Colonic mucosa (tissue), 4 donors: ENCODE results near the gene CROCC2. TPM values are rescaled to one million over a fixed set of nuclear protein-coding genes. Genes with fewer than 3 reads are reported as not detected.
A peak's percentile ranks its signal among the peaks of the same experiment; 100 is the strongest.

ENCODE experiments used
- DNase-seq: peaks from one replicate; pipeline ENCODE4 v3.0.0-alpha.2; 2020
- H3K27ac ChIP-seq: fragments of 200-600 bp; one replicate; pipeline ENCODE4 v1.8.0; 2021
- H3K27me3 ChIP-seq: fragments of 200-600 bp; one replicate; pipeline ENCODE4 v1.8.0; 2021
- H3K36me3 ChIP-seq: fragments of 200-600 bp; one replicate; pipeline ENCODE4 v1.8.0; 2021
- H3K4me1 ChIP-seq: fragments of 200-600 bp; one replicate; pipeline ENCODE4 v1.8.0; 2021; ENCODE audit warnings: mild to moderate bottlenecking
- H3K4me3 ChIP-seq: fragments of 200-600 bp; one replicate; pipeline ENCODE4 v1.8.0; 2021
- H3K9ac ChIP-seq, 2 donors: one replicate each; pipeline ENCODE4 v1.7.0; 2013; ENCODE audit warnings: control low read depth in 2 of 2, low read depth in 2 of 2, low read length in 2 of 2
- H3K9me3 ChIP-seq: fragments of 200-600 bp; one replicate; pipeline ENCODE4 v1.8.0; 2021
- CTCF ChIP-seq: fragments of 200-600 bp; IDR thresholded peaks from one replicate; pipeline ENCODE4 v1.8.0; 2022; ENCODE audit warnings: antibody characterized with exemption, mild to moderate bottlenecking
- intact Hi-C: fragments of 100-400 bp; cut with DNase I; formaldehyde crosslinking; loops from one replicate; pipeline ENCODE4 v1.14.1; 2022
- total RNA-seq, 2 donors: library from RNA; stranded (reverse); fragmentation: NEBNext Ultra II Directional in 1 of 2; extraction: Animal tissue kit (Norgen Biotek cat#: 25700) in 1 of 2; gene quantifications; one replicate each; pipeline ENCODE4 v1.2.1, GENCODE V29; 2021
- donor health status: healthy.
- donor health status: DM: no; HTN: no; CAD: no.
- donor health status: DM: no; HTN: no; CAD: no.

CROCC2 gene
- total RNA-seq, 2 donors from 2014 or later = 0.05 TPM; not detected in 1

- no peak for TF ChIP-seq CTCF
- no peaks in the 10 kb centered on the region for H3K9me3 ChIP-seq
- no peak overlapping the region for H3K27ac ChIP-seq
- no peak overlapping the region for H3K9ac ChIP-seq
- no peaks in the 10 kb centered on the region for H3K4me1 ChIP-seq
- intact Hi-C loops = no loop called here
- no peaks in the 10 kb centered on the region for H3K27me3 ChIP-seq
- H3K36me3 ChIP-seq = no peaks in the 10 kb centered on the region
- no peak for DNase-seq
- H3K4me3 ChIP-seq = no peak overlapping the region
These were observed 16.3 kb downstream of the CROCC2 start for GRCh38 chr2:240922245-240922981.

- H3K9ac ChIP-seq = no peak overlapping the region
- no peaks in the 10 kb centered on the region for H3K4me1 ChIP-seq
- no peaks in the 10 kb centered on the region for H3K27me3 ChIP-seq
- peak; percentile 18 for DNase-seq
- TF ChIP-seq CTCF = no peak
- H3K27ac ChIP-seq = no peak overlapping the region
- no peaks in the 10 kb centered on the region for H3K36me3 ChIP-seq
- H3K4me3 ChIP-seq = no peak overlapping the region
- H3K9me3 ChIP-seq = no peaks in the 10 kb centered on the region
- intact Hi-C loops = no loop called here
These were observed 16.9 kb downstream of the CROCC2 start for GRCh38 chr2:240922982-240923537.

- no peaks in the 10 kb centered on the region for H3K27me3 ChIP-seq
- intact Hi-C loops = no loop called here
- DNase-seq = peak; percentile 14
- H3K36me3 ChIP-seq = no peaks in the 10 kb centered on the region
- no peak overlapping the region for H3K9ac ChIP-seq
- no peak overlapping the region for H3K27ac ChIP-seq
- no peak overlapping the region for H3K4me3 ChIP-seq
- H3K9me3 ChIP-seq = no peaks in the 10 kb centered on the region
- TF ChIP-seq CTCF = no peak
- H3K4me1 ChIP-seq = no peaks in the 10 kb centered on the region
These were observed 19.0 kb downstream of the CROCC2 start for GRCh38 chr2:240925191-240925567.

GRCh38 chr2:240925568-240926515, 19.7 kb downstream of the CROCC2 start:
- no peaks in the 10 kb centered on the region for H3K36me3 ChIP-seq
- intact Hi-C loops = no loop called here
- H3K27me3 ChIP-seq = no peaks in the 10 kb centered on the region
- no peak overlapping the region for H3K9ac ChIP-seq
- no peaks in the 10 kb centered on the region for H3K4me1 ChIP-seq
- no peak overlapping the region for H3K4me3 ChIP-seq
- DNase-seq = peak; percentile 18
- TF ChIP-seq CTCF = no peak
- no peaks in the 10 kb centered on the region for H3K9me3 ChIP-seq
- H3K27ac ChIP-seq = no peak overlapping the region

- intact Hi-C loops = no loop called here
- no peaks in the 10 kb centered on the region for H3K9me3 ChIP-seq
- no peaks in the 10 kb centered on the region for H3K4me1 ChIP-seq
- H3K9ac ChIP-seq = no peak overlapping the region
- no peak for TF ChIP-seq CTCF
- no peaks in the 10 kb centered on the region for H3K27me3 ChIP-seq
- H3K27ac ChIP-seq = no peak overlapping the region
- DNase-seq = peak; percentile 15
- no peak overlapping the region for H3K4me3 ChIP-seq
- H3K36me3 ChIP-seq = no peaks in the 10 kb centered on the region
These were observed 20.6 kb downstream of the CROCC2 start for GRCh38 chr2:240926516-240927389.
